Measurements from ENCODE around the gene CDKN2AIP.

DNA sequence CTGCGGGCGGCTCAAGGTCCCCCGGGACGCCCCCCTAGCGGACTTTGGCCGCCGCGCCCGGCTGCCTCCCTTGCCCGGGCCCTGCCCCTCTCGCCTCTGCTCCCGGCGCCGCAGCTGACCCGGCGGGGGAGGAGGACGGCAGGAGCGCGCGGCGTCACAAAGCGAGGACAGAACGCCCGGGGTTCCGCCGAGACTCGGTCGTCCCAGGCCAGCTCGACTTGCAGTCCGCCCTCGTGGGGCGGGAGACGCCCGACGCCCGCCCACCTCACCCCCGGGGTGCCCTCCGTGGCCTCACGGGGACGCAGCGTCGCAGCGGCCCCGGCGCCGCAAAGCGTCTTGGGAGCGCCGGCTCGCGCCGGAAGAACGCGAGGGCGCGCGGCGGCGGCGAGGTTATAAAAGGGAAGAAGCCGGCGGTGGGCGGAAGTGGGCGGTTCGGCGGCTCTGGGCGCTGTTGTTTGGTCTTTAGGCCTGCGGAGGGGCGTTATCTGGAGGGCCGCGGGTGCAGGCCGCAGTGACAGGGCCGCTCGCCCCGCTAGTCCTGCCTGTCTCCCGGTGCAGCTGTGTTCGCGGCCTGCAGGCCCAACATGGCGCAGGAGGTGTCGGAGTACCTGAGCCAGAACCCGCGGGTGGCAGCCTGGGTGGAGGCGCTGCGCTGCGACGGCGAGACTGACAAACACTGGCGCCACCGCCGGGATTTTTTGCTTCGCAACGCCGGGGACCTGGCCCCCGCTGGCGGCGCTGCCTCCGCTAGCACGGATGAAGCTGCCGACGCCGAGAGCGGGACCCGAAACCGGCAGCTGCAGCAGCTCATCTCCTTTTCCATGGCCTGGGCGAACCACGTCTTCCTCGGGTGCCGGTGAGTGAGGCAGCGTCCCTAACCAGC is at the start of gene CDKN2AIP:
- peak; percentile 99 for TF ChIP-seq POLR2A (IDR thresholded peaks at IDR 0.05)
- TF ChIP-seq, protein P1, sequence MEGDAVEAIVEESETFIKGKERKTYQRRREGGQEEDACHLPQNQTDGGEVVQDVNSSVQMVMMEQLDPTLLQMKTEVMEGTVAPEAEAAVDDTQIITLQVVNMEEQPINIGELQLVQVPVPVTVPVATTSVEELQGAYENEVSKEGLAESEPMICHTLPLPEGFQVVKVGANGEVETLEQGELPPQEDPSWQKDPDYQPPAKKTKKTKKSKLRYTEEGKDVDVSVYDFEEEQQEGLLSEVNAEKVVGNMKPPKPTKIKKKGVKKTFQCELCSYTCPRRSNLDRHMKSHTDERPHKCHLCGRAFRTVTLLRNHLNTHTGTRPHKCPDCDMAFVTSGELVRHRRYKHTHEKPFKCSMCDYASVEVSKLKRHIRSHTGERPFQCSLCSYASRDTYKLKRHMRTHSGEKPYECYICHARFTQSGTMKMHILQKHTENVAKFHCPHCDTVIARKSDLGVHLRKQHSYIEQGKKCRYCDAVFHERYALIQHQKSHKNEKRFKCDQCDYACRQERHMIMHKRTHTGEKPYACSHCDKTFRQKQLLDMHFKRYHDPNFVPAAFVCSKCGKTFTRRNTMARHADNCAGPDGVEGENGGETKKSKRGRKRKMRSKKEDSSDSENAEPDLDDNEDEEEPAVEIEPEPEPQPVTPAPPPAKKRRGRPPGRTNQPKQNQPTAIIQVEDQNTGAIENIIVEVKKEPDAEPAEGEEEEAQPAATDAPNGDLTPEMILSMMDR (IDR thresholded peaks at IDR 0.05), result peak in 3 of 4 donors; percentile 4 to 13 (median 11)
